HepG2 (cell line): Measurements from ENCODE around the gene TNFSF10. TPM values are rescaled to one million over a fixed set of nuclear protein-coding genes. Genes with fewer than 3 reads are reported as not detected.

Source experiments
- BCL6 ChIP-seq: IDR thresholded peaks from 2 replicates; pipeline ENCODE4 v1.6.1; 2016; ENCODE audit warnings: missing genetic modification reagents, missing compliant biosample characterization
- PHF21A ChIP-seq: sonication (generic); formaldehyde crosslinking; IDR thresholded peaks from 2 replicates; pipeline ENCODE4 v1.5.0; 2020; ENCODE audit warnings: mild to moderate bottlenecking, missing genetic modification reagents
- RFX1 ChIP-seq: fragments of 450-650 bp; IDR thresholded peaks from 2 replicates; pipeline ENCODE4 v1.6.1; 2017
- ZNF407 ChIP-seq: sonication (generic); formaldehyde crosslinking; IDR thresholded peaks from one replicate; pipeline ENCODE4 v1.5.1; 2020; ENCODE audit warnings: mild to moderate bottlenecking, missing genetic modification reagents; ENCODE audit errors: not compliant biosample characterization
- ZNF430 ChIP-seq: sonication (generic); formaldehyde crosslinking; IDR thresholded peaks from 2 replicates; pipeline ENCODE4 v1.9.0; 2021; ENCODE audit warnings: mild to moderate bottlenecking, missing genetic modification reagents
- ZNF589 ChIP-seq: sonication (generic); formaldehyde crosslinking; conservative IDR thresholded peaks from 2 replicates; pipeline ENCODE4 v1.8.0; 2022; ENCODE audit warnings: mild to moderate bottlenecking, moderate library complexity, missing genetic modification reagents
- ZNF761 ChIP-seq: sonication (generic); formaldehyde crosslinking; conservative IDR thresholded peaks from 2 replicates; pipeline ENCODE4 v1.4.0; 2020; ENCODE audit warnings: mild to moderate bottlenecking, missing genetic modification reagents
- ZSCAN9 ChIP-seq: IDR thresholded peaks from 2 replicates; pipeline ENCODE4 v1.6.1; 2016; ENCODE audit warnings: borderline replicate concordance
- polyA plus RNA-seq, 8 experiments: library from polyadenylated mRNA; depleted of rRNA in 3 of 8; stranded (reverse) in 7 of 8; unstranded in 1 of 8; fragments of >200 nt; fragmentation: Illumina TruSeq in 4 of 8; extraction: Trizol in 4 of 8; gene quantifications; 2 replicates each; pipeline versions ENCODE4 v1.2.1 to v1.2.3, GENCODE V29; 2011 to 2016; ENCODE audit warnings: low read depth in 4 of 8, missing spikeins in 1 of 8, mixed read lengths in 1 of 8; ENCODE audit not compliant: insufficient read depth in 1 of 8
- total RNA-seq, 5 experiments: library from RNA; depleted of rRNA; stranded (reverse); fragments of >200 nt; fragmentation: Illumina TruSeq; extraction: Trizol; gene quantifications; 2 replicates each; pipeline ENCODE4 v1.2.3, GENCODE V29; 2016; ENCODE audit warnings: low read depth in 1 of 5
- TF ChIP-seq, protein P1 (sequence below): sonication (generic); formaldehyde crosslinking; IDR thresholded peaks from 2 replicates; pipeline ENCODE4 v1.4.0; 2020; ENCODE audit warnings: missing genetic modification reagents
- TF ChIP-seq, protein P2 (sequence below): sonication (generic); formaldehyde crosslinking; IDR thresholded peaks from 2 replicates; pipeline ENCODE4 v1.8.0; 2022; ENCODE audit warnings: mild to moderate bottlenecking, missing genetic modification reagents; ENCODE audit not compliant: insufficient replicate concordance
- TF ChIP-seq, protein P3 (sequence below): sonication (generic); formaldehyde crosslinking; IDR thresholded peaks from 2 replicates; pipeline ENCODE4 v1.5.0; 2020; ENCODE audit warnings: mild to moderate bottlenecking, missing genetic modification reagents

Gene TNFSF10
- total and polyA plus RNA-seq, 2 of the 13 experiments (the other 11 are each of a cell fraction or from before 2014, with no cell fraction given), result 8.4 to 9.9 TPM

DNA sequence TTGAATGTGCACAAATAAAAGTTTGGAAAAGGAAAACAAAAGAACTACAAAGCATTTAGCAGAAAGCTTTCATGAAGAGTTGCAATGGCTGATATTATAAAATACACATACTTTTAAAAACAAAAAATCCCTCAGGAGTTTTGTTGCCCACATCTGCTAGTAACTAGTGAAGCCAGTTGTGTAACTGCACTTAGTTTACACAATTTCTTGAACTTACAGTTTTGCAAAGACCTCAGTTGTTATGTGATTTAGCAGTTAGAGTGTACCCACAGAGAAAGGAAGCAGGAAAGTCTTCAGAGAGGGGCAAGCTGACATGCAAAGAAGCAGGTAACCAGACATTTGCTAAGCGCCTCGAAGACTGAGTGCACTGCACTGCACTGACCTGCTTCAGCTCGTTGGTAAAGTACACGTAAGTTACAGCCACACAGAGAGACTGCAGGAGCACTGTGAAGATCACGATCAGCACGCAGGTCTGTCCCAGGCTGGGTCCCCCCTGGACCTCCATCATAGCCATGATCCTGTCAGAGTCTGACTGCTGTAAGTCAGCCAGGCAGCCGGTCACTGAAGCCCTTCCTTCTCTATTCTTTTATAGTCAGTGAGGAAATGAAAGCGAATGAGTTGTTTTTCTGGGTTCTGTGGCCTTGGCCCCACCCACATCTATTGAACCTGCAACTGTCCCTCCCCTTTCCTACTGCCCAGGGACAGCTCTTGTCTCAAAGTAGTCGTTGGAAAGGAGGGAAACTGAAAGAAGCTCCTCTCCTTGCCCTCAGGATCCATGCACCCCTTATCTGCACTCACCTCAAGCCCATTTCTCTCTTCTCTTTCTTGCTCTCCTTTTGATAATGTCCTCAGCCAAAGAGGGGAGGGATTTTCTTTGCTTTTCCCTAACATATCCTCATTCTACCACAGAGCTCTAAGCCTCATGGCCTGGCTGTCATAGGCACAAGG lies at the start of gene TNFSF10 (continued):
- TF ChIP-seq ZNF407 (CRISPR knock-in tag), result peak; percentile 59
- TF ChIP-seq ZNF430 (CRISPR knock-in tag), result peak; percentile 55; the same call in 1 of the 2 replicates
- TF ChIP-seq, protein P1, sequence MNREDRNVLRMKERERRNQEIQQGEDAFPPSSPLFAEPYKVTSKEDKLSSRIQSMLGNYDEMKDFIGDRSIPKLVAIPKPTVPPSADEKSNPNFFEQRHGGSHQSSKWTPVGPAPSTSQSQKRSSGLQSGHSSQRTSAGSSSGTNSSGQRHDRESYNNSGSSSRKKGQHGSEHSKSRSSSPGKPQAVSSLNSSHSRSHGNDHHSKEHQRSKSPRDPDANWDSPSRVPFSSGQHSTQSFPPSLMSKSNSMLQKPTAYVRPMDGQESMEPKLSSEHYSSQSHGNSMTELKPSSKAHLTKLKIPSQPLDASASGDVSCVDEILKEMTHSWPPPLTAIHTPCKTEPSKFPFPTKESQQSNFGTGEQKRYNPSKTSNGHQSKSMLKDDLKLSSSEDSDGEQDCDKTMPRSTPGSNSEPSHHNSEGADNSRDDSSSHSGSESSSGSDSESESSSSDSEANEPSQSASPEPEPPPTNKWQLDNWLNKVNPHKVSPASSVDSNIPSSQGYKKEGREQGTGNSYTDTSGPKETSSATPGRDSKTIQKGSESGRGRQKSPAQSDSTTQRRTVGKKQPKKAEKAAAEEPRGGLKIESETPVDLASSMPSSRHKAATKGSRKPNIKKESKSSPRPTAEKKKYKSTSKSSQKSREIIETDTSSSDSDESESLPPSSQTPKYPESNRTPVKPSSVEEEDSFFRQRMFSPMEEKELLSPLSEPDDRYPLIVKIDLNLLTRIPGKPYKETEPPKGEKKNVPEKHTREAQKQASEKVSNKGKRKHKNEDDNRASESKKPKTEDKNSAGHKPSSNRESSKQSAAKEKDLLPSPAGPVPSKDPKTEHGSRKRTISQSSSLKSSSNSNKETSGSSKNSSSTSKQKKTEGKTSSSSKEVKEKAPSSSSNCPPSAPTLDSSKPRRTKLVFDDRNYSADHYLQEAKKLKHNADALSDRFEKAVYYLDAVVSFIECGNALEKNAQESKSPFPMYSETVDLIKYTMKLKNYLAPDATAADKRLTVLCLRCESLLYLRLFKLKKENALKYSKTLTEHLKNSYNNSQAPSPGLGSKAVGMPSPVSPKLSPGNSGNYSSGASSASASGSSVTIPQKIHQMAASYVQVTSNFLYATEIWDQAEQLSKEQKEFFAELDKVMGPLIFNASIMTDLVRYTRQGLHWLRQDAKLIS (CRISPR knock-in tag), result no peak
- 0 out of 2 replicates have a peak, but pooled peaks have one; percentile 55 for TF ChIP-seq ZNF761
- TF ChIP-seq, protein P2, sequence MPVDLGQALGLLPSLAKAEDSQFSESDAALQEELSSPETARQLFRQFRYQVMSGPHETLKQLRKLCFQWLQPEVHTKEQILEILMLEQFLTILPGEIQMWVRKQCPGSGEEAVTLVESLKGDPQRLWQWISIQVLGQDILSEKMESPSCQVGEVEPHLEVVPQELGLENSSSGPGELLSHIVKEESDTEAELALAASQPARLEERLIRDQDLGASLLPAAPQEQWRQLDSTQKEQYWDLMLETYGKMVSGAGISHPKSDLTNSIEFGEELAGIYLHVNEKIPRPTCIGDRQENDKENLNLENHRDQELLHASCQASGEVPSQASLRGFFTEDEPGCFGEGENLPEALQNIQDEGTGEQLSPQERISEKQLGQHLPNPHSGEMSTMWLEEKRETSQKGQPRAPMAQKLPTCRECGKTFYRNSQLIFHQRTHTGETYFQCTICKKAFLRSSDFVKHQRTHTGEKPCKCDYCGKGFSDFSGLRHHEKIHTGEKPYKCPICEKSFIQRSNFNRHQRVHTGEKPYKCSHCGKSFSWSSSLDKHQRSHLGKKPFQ (CRISPR knock-in tag), result no peak
- no peak for TF ChIP-seq PHF21A (CRISPR knock-in tag)
- no peak for TF ChIP-seq ZSCAN9 (CRISPR knock-in tag)
- TF ChIP-seq ZNF589, result no peak
- TF ChIP-seq BCL6 (CRISPR knock-in tag), result no peak
- TF ChIP-seq, protein P3, sequence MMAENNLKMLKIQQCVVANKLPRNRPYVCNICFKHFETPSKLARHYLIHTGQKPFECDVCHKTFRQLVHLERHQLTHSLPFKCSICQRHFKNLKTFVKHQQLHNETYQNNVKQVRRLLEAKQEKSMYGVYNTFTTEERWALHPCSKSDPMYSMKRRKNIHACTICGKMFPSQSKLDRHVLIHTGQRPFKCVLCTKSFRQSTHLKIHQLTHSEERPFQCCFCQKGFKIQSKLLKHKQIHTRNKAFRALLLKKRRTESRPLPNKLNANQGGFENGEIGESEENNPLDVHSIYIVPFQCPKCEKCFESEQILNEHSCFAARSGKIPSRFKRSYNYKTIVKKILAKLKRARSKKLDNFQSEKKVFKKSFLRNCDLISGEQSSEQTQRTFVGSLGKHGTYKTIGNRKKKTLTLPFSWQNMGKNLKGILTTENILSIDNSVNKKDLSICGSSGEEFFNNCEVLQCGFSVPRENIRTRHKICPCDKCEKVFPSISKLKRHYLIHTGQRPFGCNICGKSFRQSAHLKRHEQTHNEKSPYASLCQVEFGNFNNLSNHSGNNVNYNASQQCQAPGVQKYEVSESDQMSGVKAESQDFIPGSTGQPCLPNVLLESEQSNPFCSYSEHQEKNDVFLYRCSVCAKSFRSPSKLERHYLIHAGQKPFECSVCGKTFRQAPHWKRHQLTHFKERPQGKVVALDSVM, result no peak
- TF ChIP-seq RFX1, result no peak
